Measurements from ENCODE around the gene CALU.

Gene CALU

GRCh38 chr7:128767475-128768110 lies 28.4 kb downstream of the CALU start:
- Histone ChIP-seq H3K27ac (ENCODE audit: low read length) (no peak overlapping the region), H3K9ac (ENCODE audit: low read depth, low read length) (no peak overlapping the region), H3K9me3 (ENCODE audit: insufficient read depth, low read length, severe bottlenecking) (no peaks in the 10 kb centered on the region), H2AFZ (ENCODE audit: low read depth, low read length) (no peak overlapping the region), H3K36me3 (ENCODE audit: insufficient read depth, low read length) (peaks cover 80% of the 10 kb centered on the region), H3K4me2 (ENCODE audit: insufficient read depth, low read length) (no peak overlapping the region), H3K4me1 (ENCODE audit: insufficient read depth, low read length) (no peaks in the 10 kb centered on the region), H3K4me3 (ENCODE audit: low read depth in 1 of 2, low read length in 2 of 2) (no peak overlapping the region), H3K79me2 (ENCODE audit: insufficient read depth, low read length) (no peaks in the 10 kb centered on the region), H4K20me1 (ENCODE audit: insufficient read depth, low read length) (no peaks in the 10 kb centered on the region), H3K27me3 (ENCODE audit: insufficient read depth, low read length, poor library complexity) (no peaks in the 10 kb centered on the region)
- ATAC-seq (ENCODE audit: insufficient read depth, low read depth) (no peak), DNase-seq (no peak)
- TF ChIP-seq EZH2 (IDR thresholded peaks at IDR 0.05; ENCODE audit: borderline replicate concordance, low read depth, low read length, severe bottlenecking): no peak
- TF ChIP-seq CTCF (IDR thresholded peaks at IDR 0.05; ENCODE audit: borderline replicate concordance, extremely low read depth, low read length, poor library complexity, severe bottlenecking): no peak

GRCh38 chr7:128770233-128770632 lies 31.1 kb downstream of the CALU start:
- Histone ChIP-seq H3K4me3 (ENCODE audit: low read depth in 1 of 2, low read length in 2 of 2) (no peak overlapping the region), H3K27ac (ENCODE audit: low read length) (no peak overlapping the region), H2AFZ (ENCODE audit: low read depth, low read length) (no peak overlapping the region), H3K4me1 (ENCODE audit: insufficient read depth, low read length) (no peaks in the 10 kb centered on the region), H3K27me3 (ENCODE audit: insufficient read depth, low read length, poor library complexity) (no peaks in the 10 kb centered on the region), H3K36me3 (ENCODE audit: insufficient read depth, low read length) (peaks cover 68% of the 10 kb centered on the region), H3K9me3 (ENCODE audit: insufficient read depth, low read length, severe bottlenecking) (no peaks in the 10 kb centered on the region), H3K79me2 (ENCODE audit: insufficient read depth, low read length) (no peaks in the 10 kb centered on the region), H3K9ac (ENCODE audit: low read depth, low read length) (no peak overlapping the region), H3K4me2 (ENCODE audit: insufficient read depth, low read length) (no peak overlapping the region), H4K20me1 (ENCODE audit: insufficient read depth, low read length) (peaks cover 3% of the 10 kb centered on the region; the same call in 1 of the 2 replicates)
- TF ChIP-seq CTCF (IDR thresholded peaks at IDR 0.05; ENCODE audit: borderline replicate concordance, extremely low read depth, low read length, poor library complexity, severe bottlenecking): no peak
- no peak for TF ChIP-seq EZH2 (IDR thresholded peaks at IDR 0.05; ENCODE audit: borderline replicate concordance, low read depth, low read length, severe bottlenecking)
- DNase-seq (no peak), ATAC-seq (ENCODE audit: insufficient read depth, low read depth) (no peak)

GRCh38 chr7:128773604-128774003 lies 34.4 kb downstream of the CALU start:
- Histone ChIP-seq H3K27me3 (ENCODE audit: insufficient read depth, low read length, poor library complexity) (no peaks in the 10 kb centered on the region), H3K4me3 (ENCODE audit: low read depth in 1 of 2, low read length in 2 of 2) (no peak overlapping the region), H3K9me3 (ENCODE audit: insufficient read depth, low read length, severe bottlenecking) (peaks cover 2% of the 10 kb centered on the region), H3K4me1 (ENCODE audit: insufficient read depth, low read length) (no peaks in the 10 kb centered on the region), H2AFZ (ENCODE audit: low read depth, low read length) (no peak overlapping the region), H3K4me2 (ENCODE audit: insufficient read depth, low read length) (no peak overlapping the region), H3K36me3 (ENCODE audit: insufficient read depth, low read length) (peaks cover 46% of the 10 kb centered on the region), H3K79me2 (ENCODE audit: insufficient read depth, low read length) (no peaks in the 10 kb centered on the region), H3K27ac (ENCODE audit: low read length) (no peak overlapping the region), H4K20me1 (ENCODE audit: insufficient read depth, low read length) (peaks cover 3% of the 10 kb centered on the region; the same call in 1 of the 2 replicates), H3K9ac (ENCODE audit: low read depth, low read length) (no peak overlapping the region)
- ATAC-seq (ENCODE audit: insufficient read depth, low read depth): no peak
- no peak for DNase-seq
- TF ChIP-seq CTCF (IDR thresholded peaks at IDR 0.05; ENCODE audit: borderline replicate concordance, extremely low read depth, low read length, poor library complexity, severe bottlenecking) (no peak), EZH2 (IDR thresholded peaks at IDR 0.05; ENCODE audit: borderline replicate concordance, low read depth, low read length, severe bottlenecking) (no peak)
